ENCODE measurements around the gene MVK. TPM values are rescaled to one million over a fixed set of nuclear protein-coding genes. Genes with fewer than 3 reads are reported as not detected.

MVK gene
- total RNA-seq, 1 experiment from 2014 or later, result 19.2 TPM

DNA sequence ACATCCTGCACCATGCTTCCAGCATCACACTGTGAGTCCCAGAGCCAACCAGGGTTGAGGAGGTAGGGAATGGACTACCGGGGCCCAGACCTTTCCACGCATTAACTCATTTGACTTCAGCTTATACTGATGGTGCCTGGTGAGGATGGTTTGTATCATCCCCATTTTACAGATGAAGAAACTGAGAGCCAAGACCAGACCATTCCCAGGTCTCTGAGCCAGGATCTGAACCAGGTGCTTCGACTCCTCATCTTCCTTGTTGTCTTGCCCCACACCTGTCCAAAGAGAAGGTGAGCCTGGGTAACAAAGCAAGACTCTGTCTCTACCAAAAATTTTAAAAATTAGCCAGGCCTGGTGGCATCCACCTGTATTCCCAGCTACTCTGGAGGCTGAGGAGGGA is 64.4 kb downstream of the MVK start:
- Histone ChIP-seq H4K8ac (replicated peaks; ENCODE audit: insufficient read length, low read depth, low read length) (no peak overlapping the region), H4K20me1 (ENCODE audit: control insufficient read depth, insufficient read depth, insufficient read length) (peaks cover 2% of the 10 kb centered on the region), H3T11ph (ENCODE audit: low read length) (no peak overlapping the region), H2BK15ac (ENCODE audit: low read depth, low read length) (no peak overlapping the region), H2AFZ (ENCODE audit: low read length) (no peak overlapping the region), H3K79me1 (ENCODE audit: insufficient read depth, low read depth, low read length, poor library complexity, severe bottlenecking) (no peaks in the 10 kb centered on the region), H3K27me3 (ENCODE audit: insufficient read depth, low read length) (no peaks in the 10 kb centered on the region), H4K91ac (ENCODE audit: insufficient read length, low read depth, low read length) (no peak overlapping the region), H3K4me1 (ENCODE audit: insufficient read depth, low read length) (no peaks in the 10 kb centered on the region; the same call in 1 of the 2 replicates), H2BK12ac (ENCODE audit: insufficient read length, low read depth, low read length) (no peak overlapping the region), H3K9me3 (ENCODE audit: control insufficient read depth, low read depth, low read length) (no peaks in the 10 kb centered on the region), H2BK5ac (ENCODE audit: insufficient read length, low read length) (no peak overlapping the region), H3K14ac (ENCODE audit: insufficient read depth, low read length) (no peak overlapping the region), H3K4ac (ENCODE audit: low read depth, low read length) (no peak overlapping the region), H3K27ac (ENCODE audit: insufficient read length, low read depth, low read length) (no peak overlapping the region), H4K5ac (ENCODE audit: insufficient read length, low read depth, low read length) (no peak overlapping the region), H3K23ac (ENCODE audit: insufficient read length, low read depth, low read length) (no peak overlapping the region), H3K79me2 (ENCODE audit: insufficient read depth, low read length) (no peaks in the 10 kb centered on the region), H3K4me2 (ENCODE audit: insufficient read depth, insufficient read length, low read length) (no peak overlapping the region), H3K23me2 (ENCODE audit: insufficient read length, low read depth, low read length, poor library complexity, severe bottlenecking) (no peaks in the 10 kb centered on the region), H3K18ac (ENCODE audit: insufficient read length, low read depth, low read length) (no peak overlapping the region), H2AK5ac (ENCODE audit: insufficient read length, low read length) (no peak overlapping the region), H3K56ac (ENCODE audit: insufficient read length, low read depth, low read length) (no peak overlapping the region), H3K9ac (ENCODE audit: extremely low read depth, insufficient read length, low read length) (no peak overlapping the region), H2BK20ac (ENCODE audit: low read depth, low read length, poor library complexity, severe bottlenecking) (no peak overlapping the region), H2BK120ac (ENCODE audit: low read depth, low read length, poor library complexity, severe bottlenecking) (no peak overlapping the region)
- peaks cover 2% of the 10 kb centered on the region; the same call in 1 of the 2 replicates for H3K27me3 Mint-ChIP-seq (ENCODE audit: low read depth)
- no peak overlapping the region for H3K4me3 Mint-ChIP-seq
- H3K9me3 Mint-ChIP-seq, result peaks cover 4 to 14% of the 10 kb centered on the region in 2 experiments; a peak in 4 of 5 replicates
- no peak for DNase-seq
- WGBS (ENCODE audit: extremely low coverage, insufficient read length, low lambda C conversion rate), result no CpG with 5 or more reads among the region's 3 CpGs
- peaks cover 0 to 10% (median 0%) of the 10 kb centered on the region in 3 experiments; a peak in 2 of 7 replicates for H3K36me3 Mint-ChIP-seq (ENCODE audit: insufficient read depth in 1 of 3, low read depth in 3 of 3)
- TF ChIP-seq CTCF (conservative IDR thresholded peaks at IDR 0.05), result no peak
- H3K27ac Mint-ChIP-seq, result no peak overlapping the region
- peaks cover 4 to 5% of the 10 kb centered on the region in 2 experiments; a peak in 2 of 4 replicates for H3K4me1 Mint-ChIP-seq

Measured in H9 (cell line).